SW 1271 (cell line): ENCODE measurements around the gene SLC39A1.

ENCODE experiments used
- DNase-seq, 2 experiments: peaks; one replicate each; lab custom pipeline; 2025; lab: John Stamatoyannopoulos, UW

Gene SLC39A1

DNA sequence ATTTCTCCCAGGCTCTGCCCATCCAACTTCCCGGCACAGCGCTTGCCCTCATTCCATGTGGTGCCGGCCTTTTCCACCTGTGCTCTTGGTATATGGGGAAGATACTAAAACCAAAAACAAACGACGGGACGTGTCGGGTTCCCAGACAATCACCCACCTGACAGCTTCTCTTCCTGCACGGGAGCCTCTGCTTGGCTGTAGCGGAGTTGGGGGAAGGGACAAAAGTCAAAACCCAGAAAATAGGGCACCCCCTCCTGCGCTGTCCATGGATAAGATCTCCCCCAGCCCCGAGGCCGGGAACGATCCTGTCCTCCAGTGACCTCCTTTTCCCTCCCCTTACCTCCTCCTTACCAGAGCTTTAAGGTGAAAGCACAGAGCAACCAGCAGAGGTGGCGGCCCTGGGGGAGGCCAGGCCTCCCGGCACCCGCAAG lies 13.5 kb upstream of the SLC39A1 start:
- no peak for DNase-seq

DNA sequence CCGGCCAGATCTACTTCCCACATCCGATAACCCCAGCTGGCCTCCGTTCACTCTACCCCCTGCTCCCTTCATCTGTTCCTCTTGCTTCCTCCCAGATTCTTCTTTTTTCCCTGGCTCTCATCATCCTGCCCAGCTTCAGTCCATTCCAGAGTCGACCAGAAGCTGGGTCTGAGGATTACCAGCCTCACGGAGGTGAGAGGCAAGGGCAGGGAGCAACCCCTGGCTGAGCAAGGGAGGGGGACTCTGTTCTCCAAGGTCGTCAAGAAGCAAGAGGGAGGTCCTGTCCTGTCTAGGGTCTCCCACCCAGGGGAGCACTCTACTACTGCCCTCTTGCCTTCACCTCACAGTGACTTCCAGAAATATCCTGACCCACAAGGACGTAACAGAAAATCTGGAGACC lies 10.2 kb upstream of the SLC39A1 start:
- DNase-seq = no peak

DNA sequence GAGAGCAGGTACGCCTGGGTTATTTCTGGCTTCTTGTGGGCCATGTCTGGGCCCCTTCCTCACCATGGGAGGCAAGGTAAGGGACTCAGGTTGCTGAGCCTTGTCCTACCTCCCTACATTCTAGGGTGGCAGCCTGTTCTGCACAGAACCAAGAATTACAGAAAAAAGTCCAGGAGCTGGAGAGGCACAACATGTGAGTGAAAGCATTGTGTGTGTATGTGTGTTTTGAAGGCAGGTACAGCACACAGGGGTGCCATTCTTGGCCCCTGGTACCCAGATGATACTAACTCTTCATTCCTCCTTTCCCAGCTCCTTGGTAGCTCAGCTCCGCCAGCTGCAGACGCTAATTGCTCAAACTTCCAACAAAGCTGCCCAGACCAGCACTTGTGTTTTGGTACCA lies 9.7 kb upstream of the SLC39A1 start:
- DNase-seq = no peak

- DNase-seq = no peak
Measured at GRCh38 chr1:153970346-153970745, 7.0 kb upstream of the SLC39A1 start.

- DNase-seq = no peak
Measured at GRCh38 chr1:153968972-153969371, 5.6 kb upstream of the SLC39A1 start.

DNA sequence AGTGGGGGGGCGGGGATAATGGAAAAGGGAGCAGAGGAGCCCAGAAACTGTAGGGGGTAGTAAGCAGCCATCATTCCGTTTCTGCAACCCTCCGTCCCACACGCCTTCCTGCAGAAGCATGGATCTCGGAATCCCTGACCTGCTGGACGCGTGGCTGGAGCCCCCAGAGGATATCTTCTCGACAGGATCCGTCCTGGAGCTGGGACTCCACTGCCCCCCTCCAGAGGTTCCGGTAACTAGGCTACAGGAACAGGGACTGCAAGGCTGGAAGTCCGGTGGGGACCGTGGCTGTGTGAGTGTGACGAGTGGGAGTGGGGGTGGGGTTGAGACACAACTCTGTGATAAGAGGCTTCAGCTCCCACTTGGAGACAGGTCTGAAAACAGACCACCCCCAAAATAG lies 5.1 kb upstream of the SLC39A1 start:
- no peak for DNase-seq

GRCh38 chr1:153968000-153968363 lies 4.6 kb upstream of the SLC39A1 start:
- no peak for DNase-seq

- DNase-seq = peak; percentile 81 to 90
Measured at GRCh38 chr1:153967107-153967999, 4.0 kb upstream of the SLC39A1 start, which contains the start of gene CREB3L4. TSS of gene CREB3L4 (plus strand) at chr1:153967902. CDS start at chr1:153968526, 624 bp downstream.

DNA sequence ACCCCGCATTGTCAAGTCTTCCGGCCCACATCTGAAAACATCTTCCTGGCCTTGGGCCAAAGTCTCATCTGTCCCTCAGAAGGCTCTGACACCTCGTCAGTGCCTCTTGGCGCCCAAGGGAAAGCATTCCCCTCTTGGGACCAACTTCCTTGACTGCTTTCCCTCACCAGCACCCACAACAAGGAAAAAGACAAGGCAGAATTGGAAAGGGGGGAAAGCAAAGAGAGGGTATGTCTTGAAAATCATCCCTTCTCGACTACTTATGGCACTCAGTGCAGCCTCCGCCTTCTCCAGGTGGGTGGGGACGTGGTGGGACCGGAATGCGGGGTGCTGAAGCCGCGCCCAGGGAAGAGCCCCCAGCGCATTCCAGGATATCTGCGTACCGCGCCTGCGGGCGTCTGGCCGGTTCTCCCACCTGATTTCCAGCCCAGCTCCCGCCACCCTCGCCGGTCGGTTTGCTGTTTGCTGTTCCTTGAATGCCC lies 554 bp upstream of the SLC39A1 start:
- DNase-seq = peak in 1 of 2 experiments; percentile 68

DNA sequence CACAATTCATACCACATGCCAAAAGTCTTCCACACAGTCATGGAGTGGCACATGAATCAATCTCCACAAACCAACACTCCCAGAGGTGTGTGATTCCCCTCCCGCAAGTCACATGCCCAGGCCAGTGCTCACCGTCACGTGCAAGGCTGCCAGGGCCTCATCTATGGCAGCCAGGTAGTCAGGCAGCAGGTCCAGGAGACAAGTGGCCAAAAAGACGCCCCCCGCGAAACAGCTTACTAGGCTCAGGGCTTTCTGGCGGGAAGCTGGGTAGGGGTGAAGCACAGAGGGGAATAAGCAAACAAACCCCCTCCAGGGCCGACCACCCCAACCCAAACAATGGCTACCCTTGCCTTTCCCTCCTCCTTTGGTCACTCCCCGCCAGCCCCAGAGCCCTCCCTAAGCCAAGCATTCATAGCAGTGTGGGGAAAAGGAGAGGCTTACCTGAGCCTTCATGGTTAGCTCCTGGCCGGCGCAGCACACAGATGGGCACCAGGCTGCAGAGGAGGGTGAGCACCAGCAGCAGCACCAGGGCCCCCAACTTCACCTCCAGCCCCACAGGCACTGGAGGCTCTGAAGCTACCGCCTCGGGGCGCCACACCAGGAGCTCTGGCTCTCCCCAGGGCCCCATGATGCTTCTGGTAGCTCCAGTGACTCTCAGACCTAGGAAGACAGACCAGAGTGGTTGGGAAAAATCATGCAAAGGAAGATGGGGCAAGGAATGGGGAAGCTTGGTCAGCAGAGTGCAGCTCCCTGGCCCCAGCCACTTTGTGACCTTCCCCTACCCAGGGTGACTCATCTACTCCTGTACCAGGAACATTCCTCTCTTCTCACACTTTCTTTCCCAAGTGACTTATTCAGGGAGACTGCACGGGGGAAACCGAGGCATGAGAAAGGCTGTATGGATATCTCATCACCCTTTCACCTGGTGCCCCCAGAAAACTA lies 978 bp downstream of the SLC39A1 start:
- peak in 1 of 2 experiments; percentile 17 for DNase-seq

DNA sequence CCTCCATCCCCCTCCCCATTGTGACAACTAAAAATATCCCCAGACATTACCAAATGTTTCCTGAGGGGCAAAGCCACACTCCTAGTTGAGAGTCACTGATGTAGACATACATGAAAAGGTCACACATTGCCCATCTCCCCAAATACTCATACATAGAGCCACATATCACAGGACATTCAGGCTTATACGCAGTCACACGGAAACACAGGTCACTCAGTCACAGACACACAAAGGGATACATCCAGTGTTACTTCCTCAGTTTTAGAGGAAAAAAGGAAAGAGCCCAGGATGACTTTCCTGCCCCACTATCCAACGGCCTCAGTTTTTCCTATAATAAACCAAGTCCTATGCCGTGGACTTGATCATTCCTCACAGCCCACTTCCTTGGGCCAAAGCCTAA lies 1.9 kb downstream of the SLC39A1 start:
- DNase-seq = no peak

DNA sequence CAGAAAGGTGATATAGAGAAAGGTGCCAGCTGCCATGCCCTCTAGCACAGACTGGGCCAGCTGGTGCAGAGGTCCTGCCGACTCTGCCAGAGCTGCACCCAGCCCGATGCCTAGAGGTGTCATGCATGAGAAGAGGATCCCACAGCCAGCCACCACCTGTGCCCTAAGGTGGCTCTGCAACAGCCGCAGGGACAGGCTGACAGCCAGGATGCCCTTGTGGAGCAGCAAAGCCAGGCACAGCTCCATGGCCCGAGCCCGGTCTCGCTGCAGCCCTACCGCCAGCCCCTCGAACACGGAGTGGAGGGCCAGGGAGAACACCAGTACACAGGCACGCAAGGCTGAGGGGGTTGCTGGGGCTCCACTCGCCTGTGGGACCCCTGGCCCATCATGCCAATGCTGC lies 3.1 kb downstream of the SLC39A1 start:
- no peak for DNase-seq

DNA sequence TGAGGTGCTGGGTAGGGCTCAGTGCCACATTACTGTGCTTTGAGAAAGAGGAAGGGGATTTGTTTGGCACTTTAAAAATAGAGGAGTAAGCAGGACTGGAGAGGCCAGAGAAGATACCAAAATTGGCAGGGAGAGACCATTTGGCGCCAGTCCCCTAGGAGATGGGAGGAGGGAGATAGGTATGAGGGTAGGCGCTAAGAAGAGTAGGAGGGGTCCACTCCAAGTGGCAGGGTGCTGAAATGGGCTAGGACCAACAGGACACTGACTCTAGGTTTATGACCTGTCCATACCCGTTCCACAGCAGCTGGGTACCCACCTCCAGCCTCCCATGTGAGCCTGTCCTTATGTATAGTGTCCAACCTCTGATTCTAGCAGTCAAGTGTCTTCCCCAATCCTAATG lies 3.9 kb downstream of the SLC39A1 start:
- no peak for DNase-seq

- DNase-seq = no peak
Measured at GRCh38 chr1:153958961-153959260, 4.4 kb downstream of the SLC39A1 start.

DNA sequence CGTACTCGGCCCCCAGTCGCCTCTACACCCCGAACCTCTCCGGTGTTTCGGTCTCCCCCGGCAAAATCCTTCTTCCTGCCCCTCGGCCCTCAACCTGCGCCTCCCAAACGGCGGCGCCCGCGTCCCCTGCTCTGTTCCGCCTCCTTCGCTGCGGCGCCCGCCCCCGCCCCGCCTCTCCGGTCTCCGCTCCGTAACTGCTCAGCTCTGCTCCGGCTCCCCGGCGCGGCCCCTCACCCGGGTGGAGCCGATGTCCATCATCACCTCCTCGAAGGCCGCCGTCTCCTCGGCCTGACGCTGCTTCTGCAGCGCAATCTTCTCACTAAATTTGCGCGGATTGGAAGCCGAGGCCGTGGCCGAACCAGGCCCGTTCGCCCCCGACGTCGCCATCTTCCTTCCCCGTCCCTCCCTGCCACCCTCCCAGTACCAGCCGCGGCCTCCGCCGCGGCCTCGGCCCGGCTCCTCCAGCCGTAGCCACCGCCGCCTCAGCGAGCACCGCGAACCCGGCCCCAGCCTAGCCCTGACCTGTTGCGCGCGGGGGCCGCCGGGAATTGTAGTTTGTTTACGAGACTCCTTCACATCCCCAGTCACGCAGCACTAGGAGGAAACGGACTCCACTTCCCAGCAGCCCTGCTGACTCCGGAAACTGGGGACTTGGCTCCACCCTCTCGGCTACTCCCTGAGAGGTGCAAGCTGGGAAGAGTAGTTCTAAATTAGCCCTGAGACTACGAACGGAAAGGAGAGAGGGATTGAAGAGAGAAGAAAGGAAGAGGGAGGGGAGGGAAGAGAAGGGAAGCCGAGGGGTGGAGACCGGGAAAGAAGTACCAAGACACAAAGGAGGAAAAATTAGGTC lies 5.0 kb downstream of the SLC39A1 start, which contains the start of gene CRTC2:
CRTC2 (minus strand) TSS at position 502 of the 850 bp plus-strand sequence; CDS start at position 387, 115 bp downstream.
- DNase-seq = peak; percentile 85 to 95

- no peak for DNase-seq
Measured at GRCh38 chr1:153957744-153958110, 5.6 kb downstream of the SLC39A1 start.

DNA sequence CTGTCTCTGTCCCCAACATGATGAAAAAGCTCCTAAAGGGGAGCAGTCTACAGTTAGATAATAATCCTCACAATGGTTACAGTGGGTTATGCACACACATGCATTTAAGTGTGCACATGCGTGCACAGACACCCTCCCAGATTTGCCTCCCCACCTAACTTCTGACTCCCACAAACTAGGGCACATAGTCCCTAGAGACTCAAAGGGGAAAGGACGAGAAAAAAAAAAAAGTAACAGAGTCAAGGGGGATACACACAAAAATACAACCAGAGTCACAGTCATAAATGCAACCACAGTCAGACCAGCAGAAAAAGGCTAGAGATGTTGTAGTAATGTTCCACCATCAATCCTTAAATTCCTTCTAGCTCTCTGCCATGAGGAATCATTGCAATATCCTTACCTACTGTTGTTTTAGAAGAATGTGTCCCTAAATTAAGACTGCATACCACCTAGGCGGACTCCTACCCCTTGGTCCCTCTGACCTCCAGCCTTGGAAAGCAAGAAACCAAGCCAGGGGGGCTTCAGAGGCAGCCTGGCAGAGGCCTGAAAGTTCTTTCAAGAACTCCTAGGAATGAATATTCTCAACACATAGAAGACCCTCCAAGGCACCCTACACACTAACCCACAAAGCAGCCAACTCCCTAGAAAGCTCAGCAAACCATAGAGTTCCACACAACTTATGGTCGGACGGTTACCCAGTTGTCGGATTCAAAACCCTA lies 6.2 kb downstream of the SLC39A1 start:
- DNase-seq = no peak

DNA sequence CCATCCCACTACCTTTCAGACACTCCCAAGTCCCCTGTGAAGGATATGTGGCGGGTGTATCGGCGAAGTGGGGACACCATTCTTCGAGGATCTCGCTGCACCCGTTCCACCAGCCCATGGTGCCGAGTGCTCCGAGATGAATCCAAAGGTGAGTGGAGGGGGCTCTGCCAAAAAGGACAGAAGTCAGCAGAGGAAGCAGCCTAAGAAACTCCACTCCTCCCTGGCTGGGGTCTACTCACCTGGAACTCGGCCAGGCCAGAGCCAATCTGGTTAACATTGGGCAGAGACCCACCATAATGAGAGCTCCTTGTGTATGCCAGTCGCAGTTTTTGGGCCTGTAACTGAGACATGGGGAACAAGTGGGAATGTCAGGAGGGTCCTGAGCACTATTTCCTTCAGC lies 8.5 kb downstream of the SLC39A1 start:
- DNase-seq = no peak

DNA sequence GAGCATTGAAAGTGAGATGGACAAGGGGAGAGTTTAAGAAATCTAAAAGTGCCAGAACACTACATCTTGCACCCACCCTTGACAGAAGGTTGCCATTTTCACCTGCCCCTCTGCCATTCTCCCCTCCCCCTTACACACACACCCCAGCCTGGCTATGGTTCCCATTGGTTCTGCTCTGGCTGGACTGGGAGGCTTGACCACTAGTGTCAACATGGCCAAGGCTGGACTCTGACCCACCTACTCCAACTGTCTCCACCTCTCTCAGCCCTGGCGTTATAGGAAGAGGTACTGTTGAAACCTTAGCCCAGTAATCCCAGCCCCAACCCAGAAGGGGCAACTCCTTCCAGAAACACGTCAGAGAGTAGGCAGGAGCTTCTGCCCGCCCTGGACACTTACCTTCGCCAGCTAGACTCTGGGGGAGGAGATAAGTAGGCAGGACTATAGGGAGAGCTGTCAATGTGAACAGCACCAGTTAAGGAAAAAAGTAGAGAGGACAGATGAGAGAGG lies 9.4 kb downstream of the SLC39A1 start:
- no peak for DNase-seq

DNA sequence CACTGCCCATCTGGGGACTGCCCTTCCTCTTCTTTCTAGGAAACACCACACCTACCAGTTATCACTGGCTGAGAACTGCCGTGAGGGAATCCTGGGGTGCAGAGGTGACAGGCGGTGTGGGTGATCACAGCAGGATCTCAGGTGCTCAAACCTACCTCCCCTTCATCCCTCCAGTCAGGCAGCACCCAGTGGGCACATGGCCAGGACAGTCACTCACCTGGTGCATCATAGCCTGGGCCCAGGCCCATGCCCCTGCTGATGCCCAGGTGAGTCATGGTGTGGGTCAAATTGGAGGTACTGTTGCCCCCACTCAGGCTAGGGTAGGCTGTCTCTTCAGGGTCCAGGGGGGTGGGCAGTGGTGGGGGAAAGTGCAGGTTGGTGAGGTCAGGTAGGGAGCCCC lies 11.5 kb downstream of the SLC39A1 start:
- no peak for DNase-seq

GRCh38 chr1:153951183-153951582 lies 12.2 kb downstream of the SLC39A1 start:
- no peak for DNase-seq
